H1 (cell line): ENCODE measurements around the gene DOCK1. TPM values are rescaled to one million over a fixed set of nuclear protein-coding genes. Genes with fewer than 3 reads are reported as not detected.

Experiments used
- CTCF ChIA-PET: fragments of 300-600 bp; sonication (Branson Sonifier 250); formaldehyde crosslinking; loops from one replicate; lab custom pipeline; 2021; ENCODE audit not compliant: partially characterized antibody; lab: Charles Lee
- POLR2A ChIA-PET: fragments of 300-600 bp; sonication (Branson Sonifier 250); formaldehyde crosslinking; loops from one replicate; lab custom pipeline; 2021; ENCODE audit warnings: inconsistent platforms; ENCODE audit not compliant: partially characterized antibody; lab: Charles Lee
- DNase-seq, 2 experiments: peaks; one replicate each; pipeline versions ENCODE4 v3.0.0 to v3.0.0-alpha.2; 2010 to 2022; ENCODE audit warnings: low spot score in 2 of 2, low read depth in 1 of 2, mixed read lengths in 1 of 2
- FAIRE-seq: peaks from 2 replicates; lab custom pipeline; 2011; peaks lifted over from hg19 to GRCh38; lab: Jason Lieb, UNC
- H2AFZ ChIP-seq: 2 replicates; pipeline ENCODE4 v1.8.1; 2012; ENCODE audit warnings: low read length, inconsistent platforms
- H2AK5ac ChIP-seq: 2 replicates; pipeline ENCODE4 v1.6.1; 2013; ENCODE audit warnings: low read depth, low read length
- H2BK120ac ChIP-seq: replicated peaks from 2 replicates; pipeline ENCODE3; 2013; ENCODE audit warnings: low read depth, low read length, inconsistent platforms
- H2BK12ac ChIP-seq: 2 replicates; pipeline ENCODE4 v1.6.1; 2013; ENCODE audit warnings: low read depth, low read length
- H2BK15ac ChIP-seq: 2 replicates; pipeline ENCODE4 v1.6.1; 2013; ENCODE audit warnings: low read length
- H2BK20ac ChIP-seq: 2 replicates; pipeline ENCODE4 v1.6.1; 2013; ENCODE audit warnings: low read length
- H2BK5ac ChIP-seq: 2 replicates; pipeline ENCODE4 v1.6.1; 2013; ENCODE audit warnings: low read depth, low read length
- H3K14ac ChIP-seq: 2 replicates; pipeline ENCODE4 v1.6.1; 2013; ENCODE audit warnings: inconsistent platforms; ENCODE audit not compliant: insufficient read length
- H3K18ac ChIP-seq: 2 replicates; pipeline ENCODE4 v1.6.1; 2013; ENCODE audit warnings: low read length; ENCODE audit errors: extremely low read depth
- H3K23ac ChIP-seq: 2 replicates; pipeline ENCODE4 v1.6.1; 2013; ENCODE audit warnings: inconsistent platforms; ENCODE audit not compliant: insufficient read length
- H3K23me2 ChIP-seq: 2 replicates; pipeline ENCODE4 v1.6.1; 2013; ENCODE audit warnings: low read depth, low read length
- H3K27ac ChIP-seq: 2 replicates; pipeline ENCODE4 v1.6.1; 2011; ENCODE audit warnings: low read depth, low read length, inconsistent platforms
- H3K27me3 ChIP-seq, 4 experiments: replicated peaks in 1 of 4; 1 replicate in 1 of 4; 2 replicates in 3 of 4; pipeline versions ENCODE4 v1.6.1 to v1.8.1; 2011 to 2013; ENCODE audit warnings: low read length in 3 of 4, mild to moderate bottlenecking in 3 of 4, inconsistent platforms in 2 of 4, mixed read lengths in 2 of 4, moderate library complexity in 1 of 4; ENCODE audit not compliant: control insufficient read depth in 3 of 4, insufficient read depth in 3 of 4; ENCODE audit errors: extremely low read depth in 1 of 4
- H3K36me3 ChIP-seq, 4 experiments: 2 replicates each; pipeline versions ENCODE4 v1.6.1 to v1.8.1; 2011 to 2013; ENCODE audit warnings: mild to moderate bottlenecking in 4 of 4, low read length in 3 of 4, moderate library complexity in 2 of 4, control low read depth in 1 of 4, inconsistent platforms in 1 of 4; ENCODE audit not compliant: insufficient read depth in 4 of 4, control insufficient read depth in 2 of 4
- H3K4ac ChIP-seq: replicated peaks from 2 replicates; pipeline ENCODE3; 2013; ENCODE audit warnings: low read length, low read depth, mixed read lengths, inconsistent platforms; ENCODE audit not compliant: insufficient read length
- H3K4me1 ChIP-seq, 4 experiments: replicated peaks in 1 of 4; 1 replicate in 1 of 4; 2 replicates in 3 of 4; pipeline versions ENCODE4 v1.6.1 to v1.8.1; 2011 to 2013; ENCODE audit warnings: low read length in 3 of 4, inconsistent platforms in 2 of 4, mixed read lengths in 1 of 4; ENCODE audit not compliant: insufficient read depth in 4 of 4, control insufficient read depth in 3 of 4
- H3K4me2 ChIP-seq, 2 experiments: 2 replicates each; pipeline versions ENCODE4 v1.6.1 to v1.8.1; 2011 to 2013; ENCODE audit warnings: low read depth in 2 of 2, low read length in 2 of 2, control low read depth in 1 of 2, inconsistent platforms in 1 of 2, mild to moderate bottlenecking in 1 of 2; ENCODE audit not compliant: insufficient read depth in 1 of 2
- H3K4me3 ChIP-seq, 4 experiments: fragments of 200-600, 300-600 bp in 1 of 4; sonication (generic), shearing (Covaris generic), sonication (Bioruptor Twin) in 1 of 4; 2 replicates each; pipeline versions ENCODE4 v1.5.1 to v1.8.1; 2011 to 2016; ENCODE audit warnings: low read length in 4 of 4, low read depth in 3 of 4, control low read depth in 2 of 4, inconsistent platforms in 2 of 4, mild to moderate bottlenecking in 2 of 4, mixed read lengths in 1 of 4, moderate library complexity in 1 of 4; ENCODE audit not compliant: insufficient read depth in 2 of 4; ENCODE audit errors: extremely low read depth in 1 of 4
- H3K56ac ChIP-seq: replicated peaks from 2 replicates; pipeline ENCODE3; 2013; ENCODE audit warnings: low read depth, mild to moderate bottlenecking, mixed read lengths, low read length, inconsistent platforms; ENCODE audit not compliant: insufficient read length
- H3K79me1 ChIP-seq: 2 replicates; pipeline ENCODE4 v1.6.1; 2013; ENCODE audit warnings: low read depth, low read length, control low read depth
- H3K79me2 ChIP-seq, 2 experiments: 2 replicates each; pipeline versions ENCODE4 v1.6.1 to v1.8.1; 2012 to 2013; ENCODE audit warnings: low read length in 2 of 2, mild to moderate bottlenecking in 2 of 2, inconsistent platforms in 1 of 2; ENCODE audit not compliant: insufficient read depth in 2 of 2, control insufficient read depth in 1 of 2
- H3K9ac ChIP-seq, 4 experiments: replicated peaks in 1 of 4; 1 replicate in 1 of 4; 2 replicates in 3 of 4; pipeline versions ENCODE4 v1.6.1 to v1.8.1; 2011 to 2013; ENCODE audit warnings: low read depth in 3 of 4, low read length in 3 of 4, control low read depth in 2 of 4, mild to moderate bottlenecking in 2 of 4, moderate library complexity in 2 of 4, inconsistent platforms in 1 of 4; ENCODE audit errors: extremely low read depth in 1 of 4
- H3K9me3 ChIP-seq, 2 experiments: 2 replicates each; pipeline versions ENCODE4 v1.6.1 to v1.8.1; 2012 to 2013; ENCODE audit warnings: mild to moderate bottlenecking in 2 of 2, moderate library complexity in 2 of 2, control low read depth in 1 of 2, inconsistent platforms in 1 of 2, low read depth in 1 of 2, low read length in 1 of 2, mixed read lengths in 1 of 2; ENCODE audit not compliant: insufficient read depth in 2 of 2
- H4K20me1 ChIP-seq, 2 experiments: replicated peaks in 1 of 2; 2 replicates each; pipeline versions ENCODE3 to v1.8.1; 2011 to 2013; ENCODE audit warnings: inconsistent platforms in 2 of 2, low read length in 2 of 2, mild to moderate bottlenecking in 1 of 2; ENCODE audit not compliant: insufficient read depth in 2 of 2, control insufficient read depth in 1 of 2
- H4K5ac ChIP-seq: 2 replicates; pipeline ENCODE4 v1.6.1; 2013; ENCODE audit warnings: low read length, low read depth, mixed read lengths, inconsistent platforms; ENCODE audit not compliant: insufficient read length
- H4K8ac ChIP-seq: 2 replicates; pipeline ENCODE4 v1.8.0; 2013; ENCODE audit warnings: mild to moderate bottlenecking, moderate library complexity, low read length, inconsistent platforms; ENCODE audit not compliant: insufficient read depth; ENCODE audit errors: extremely low read depth
- H4K91ac ChIP-seq: replicated peaks from 2 replicates; pipeline ENCODE3; 2013; ENCODE audit warnings: low read length, mixed read lengths, inconsistent platforms; ENCODE audit not compliant: insufficient read length
- ASH2L ChIP-seq: fragments of 200-600, 300-600 bp; sonication (generic); IDR thresholded peaks from one replicate; pipeline ENCODE4 v1.7.1; 2017; ENCODE audit warnings: low read length
- BACH1 ChIP-seq: IDR thresholded peaks from 2 replicates; pipeline ENCODE4 v1.6.1; 2012; ENCODE audit warnings: low read length, improper control_type of control experiment
- CEBPB ChIP-seq: IDR thresholded peaks from 2 replicates; pipeline ENCODE4 v1.6.1; 2012; ENCODE audit warnings: low read depth, low read length
- CREB1 ChIP-seq: IDR thresholded peaks from 2 replicates; pipeline ENCODE4 v1.6.1; 2012; ENCODE audit warnings: inconsistent platforms
- HDAC2 ChIP-seq, 2 experiments: fragments of 300-600 bp in 1 of 2; sonication (generic) in 1 of 2; IDR thresholded peaks; 2 replicates each; pipeline ENCODE4 v1.6.1; 2011 to 2012; ENCODE audit warnings: low read depth in 2 of 2, low read length in 2 of 2, mild to moderate bottlenecking in 2 of 2, moderate library complexity in 2 of 2, borderline replicate concordance in 1 of 2, inconsistent platforms in 1 of 2
- HDAC6 ChIP-seq: IDR thresholded peaks from one replicate; pipeline ENCODE4 v1.7.1; 2012; ENCODE audit warnings: low read depth, mild to moderate bottlenecking, inconsistent platforms, low read length, moderate library complexity
- JUN ChIP-seq: IDR thresholded peaks from 2 replicates; pipeline ENCODE4 v1.6.1; 2011; ENCODE audit warnings: low read depth, mild to moderate bottlenecking, improper control_type of control experiment, low read length
- MAFK ChIP-seq: IDR thresholded peaks from 2 replicates; pipeline ENCODE4 v1.6.1; 2012; ENCODE audit warnings: low read depth, mild to moderate bottlenecking, improper control_type of control experiment, low read length
- NANOG ChIP-seq: IDR thresholded peaks from 2 replicates; pipeline ENCODE4 v1.6.1; 2011; ENCODE audit warnings: low read length, low read depth, mild to moderate bottlenecking, inconsistent platforms; ENCODE audit not compliant: insufficient read depth, poor library complexity, severe bottlenecking
- POLR2A ChIP-seq, 2 experiments: IDR thresholded peaks; 1 replicate in 1 of 2; 2 replicates in 1 of 2; pipeline ENCODE4 v1.6.1; 2011; ENCODE audit warnings: low read depth in 2 of 2, low read length in 2 of 2, mild to moderate bottlenecking in 2 of 2; ENCODE audit errors: control extremely low read depth in 1 of 2
- RFX5 ChIP-seq: IDR thresholded peaks from 2 replicates; pipeline ENCODE4 v1.6.1; 2011; ENCODE audit warnings: low read depth, low read length, improper control_type of control experiment, borderline replicate concordance
- SIX5 ChIP-seq: IDR thresholded peaks from 2 replicates; pipeline ENCODE4 v1.6.1; 2011; ENCODE audit warnings: mild to moderate bottlenecking, low read depth, low read length
- SRF ChIP-seq: IDR thresholded peaks from 2 replicates; pipeline ENCODE4 v1.6.1; 2011; ENCODE audit warnings: mild to moderate bottlenecking, low read depth, low read length, moderate library complexity
- TCF12 ChIP-seq: IDR thresholded peaks from 2 replicates; pipeline ENCODE4 v1.6.1; 2011; ENCODE audit warnings: low read depth, mild to moderate bottlenecking, low read length
- ZNF274 ChIP-seq: IDR thresholded peaks from 2 replicates; pipeline ENCODE4 v1.7.0; 2012; ENCODE audit warnings: low read length, borderline replicate concordance; ENCODE audit errors: extremely low read depth
- WGBS, 2 experiments: shearing (Covaris generic) in 1 of 2; methylation state at CpG; one replicate each; pipeline versions ENCODE4 v1.1.6 to v1.1.7; 2013 to 2015; ENCODE audit warnings: low lambda C conversion rate in 2 of 2, mixed read lengths in 2 of 2, inconsistent platforms in 1 of 2, low coverage in 1 of 2, missing lambda C conversion rate in 1 of 2; ENCODE audit not compliant: insufficient replicate concordance in 2 of 2, insufficient coverage in 1 of 2, insufficient read length in 1 of 2; ENCODE audit errors: extremely low coverage in 1 of 2, missing lambda C conversion rate in 1 of 2; 5-methylcytosine and 5-hydroxymethylcytosine counted together
- polyA plus RNA-seq, 7 experiments: library from polyadenylated mRNA; depleted of rRNA in 3 of 7; stranded (reverse) in 5 of 7; unstranded in 2 of 7; fragments of >200 nt in 5 of 7; fragments of 200-250 nt in 2 of 7; gene quantifications; 1 replicate in 5 of 7; 2 replicates in 1 of 7; 4 replicates in 1 of 7; pipeline versions ENCODE4 v1.2.1 to v1.2.3, GENCODE V29; 2011 to 2013; ENCODE audit warnings: missing spikeins in 2 of 7, mixed read lengths in 2 of 7
- total RNA-seq: library from RNA; stranded (reverse); fragmentation: NEBNext Ultra II Directional; extraction: Animal tissue kit (Norgen Biotek cat#: 25700); gene quantifications from 2 replicates; pipeline ENCODE4 v1.2.1, GENCODE V29; 2021

Gene DOCK1
- total and polyA plus RNA-seq, 2 of the 8 experiments (the other 6 are each of a cell fraction or from before 2014, with no cell fraction given): 11.6 to 53.0 TPM

GRCh38 chr10:126872135-126872534 is 33.1 kb upstream of the DOCK1 start:
- Histone ChIP-seq H3K27ac (no peak overlapping the region), H3K14ac (no peak overlapping the region), H4K5ac (no peak overlapping the region), H3K18ac (no peak overlapping the region), H3K9ac (no peak overlapping the region; a peak in 1 of 7 replicates), H3K4ac (no peak overlapping the region), H3K4me2 (0 out of 4 replicates have a peak overlapping the region, but pooled peaks of 1 of the 2 experiments have one; percentile 22), H3K9me3 (no peaks in the 10 kb centered on the region), H2BK12ac (no peak overlapping the region), H3K79me1 (no peaks in the 10 kb centered on the region), H2BK120ac (no peak overlapping the region), H2AK5ac (no peak overlapping the region), H3K4me1 (peaks cover 0 to 7% (median 5%) of the 10 kb centered on the region in 4 experiments; a peak in 3 of 7 replicates), H2BK20ac (no peak overlapping the region), H3K27me3 (no peaks in the 10 kb centered on the region; a peak in 1 of 7 replicates), H4K20me1 (no peaks in the 10 kb centered on the region), H3K79me2 (no peaks in the 10 kb centered on the region), H2AFZ (peak overlapping the region; percentile 38; the same call in 1 of the 2 replicates), H2BK15ac (no peak overlapping the region), H3K4me3 (no peak overlapping the region), H3K23me2 (0 out of 2 replicates have a peak, but pooled peaks cover 2% of the 10 kb centered on the region), H2BK5ac (0 out of 2 replicates have a peak overlapping the region, but pooled peaks have one; percentile 18), H3K23ac (no peak overlapping the region), H3K56ac (no peak overlapping the region), H4K91ac (no peak overlapping the region), H4K8ac (no peak overlapping the region), H3K36me3 (no peaks in the 10 kb centered on the region)
- POLR2A ChIA-PET: interaction anchor here (1.0 to 1.4 kb wide), 3 partner anchors 8 to 31 kb away, joined by 3 to 5 read pairs (median 5); no protein-coding TSS in a partner anchor
- WGBS, 2 experiments: 93% methylated on average over 7 of the region's 7 CpGs; no CpG with 5 or more reads in 1 of the 2 experiments
- CTCF ChIA-PET: interaction anchor here (0.6 to 2.4 kb wide), 5 partner anchors 25 to 392 kb away, joined by 3 to 8 read pairs (median 3); no protein-coding TSS in a partner anchor
- FAIRE-seq: no peak
- peak in 1 of 2 experiments; percentile 42 for DNase-seq
- TF ChIP-seq SRF (no peak), CEBPB (no peak), MAFK (no peak), TCF12 (no peak), SIX5 (no peak), ASH2L (no peak), HDAC6 (no peak), HDAC2 (IDR thresholded peaks at IDR 0.05; ENCODE audit: borderline replicate concordance in 1 of 2, low read depth in 2 of 2, low read length in 2 of 2) (no peak), NANOG (no peak), ZNF274 (no peak), BACH1 (no peak), CREB1 (no peak), RFX5 (no peak), JUN (no peak), POLR2A (IDR thresholded peaks at IDR 0.05; ENCODE audit: control extremely low read depth in 1 of 2, low read depth in 2 of 2, low read length in 2 of 2) (no peak)
